ENCODE data around the gene SIAE. TPM values are rescaled to one million over a fixed set of nuclear protein-coding genes. Genes with fewer than 3 reads are reported as not detected.

The SIAE gene
- total and polyA plus RNA-seq, 2 donors (not counting 1 experiment from before 2014, with no cell fraction given), result 28.9 to 67.0 TPM

DNA sequence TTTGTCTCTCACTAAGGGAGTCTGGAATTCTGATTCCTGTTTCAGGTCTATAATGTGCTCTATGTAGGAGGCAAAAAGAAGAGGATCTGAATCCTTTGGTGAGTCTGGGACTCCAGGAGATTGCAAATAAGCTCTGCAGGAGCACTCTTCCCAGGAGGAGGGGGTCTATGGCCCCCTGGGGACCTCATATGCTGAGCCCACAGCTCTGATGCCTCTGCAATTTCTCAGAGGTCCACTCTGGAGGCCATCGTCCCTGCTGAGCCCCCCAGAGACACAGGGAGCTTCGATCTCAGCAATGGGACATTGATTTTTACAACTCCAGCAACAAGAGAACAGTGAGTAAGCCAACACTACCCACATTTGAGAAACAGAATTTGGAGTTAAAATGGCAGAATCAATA lies 46.0 kb upstream of the SIAE start:
- no peak overlapping the region for H3K4me3 ChIP-seq (replicated peaks in 1 of 4; ENCODE audit: control extremely low read depth in 1 of 4, insufficient read depth in 1 of 4, low read depth in 3 of 4, low read length in 4 of 4)
- no peak overlapping the region for H3K4me2 ChIP-seq (ENCODE audit: extremely low read depth, insufficient read depth, low read length)

DNA sequence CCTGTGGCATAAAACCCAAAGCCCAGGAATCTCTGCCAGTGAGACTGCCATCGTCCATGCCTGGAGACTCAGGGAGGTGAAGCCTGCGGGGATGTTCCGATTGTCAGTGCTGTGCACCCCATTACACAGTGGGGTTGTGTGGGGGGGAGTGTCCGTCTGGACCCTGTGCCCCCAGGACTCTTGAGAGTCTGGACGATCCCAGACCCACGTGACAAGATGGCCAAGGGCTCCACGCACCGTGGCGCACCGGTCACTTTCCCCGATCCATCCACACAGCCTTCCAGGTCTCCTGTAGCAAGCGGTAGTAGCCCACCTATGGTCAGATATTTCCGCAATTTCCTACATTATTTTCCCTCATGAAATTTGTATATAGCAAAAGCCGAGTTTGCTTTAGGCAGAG lies 45.3 kb upstream of the SIAE start:
- peak; percentile 82 for TF ChIP-seq EZH2 (IDR thresholded peaks at IDR 0.05; ENCODE audit: low read length, missing control alignments)
- TF ChIP-seq, protein P1, sequence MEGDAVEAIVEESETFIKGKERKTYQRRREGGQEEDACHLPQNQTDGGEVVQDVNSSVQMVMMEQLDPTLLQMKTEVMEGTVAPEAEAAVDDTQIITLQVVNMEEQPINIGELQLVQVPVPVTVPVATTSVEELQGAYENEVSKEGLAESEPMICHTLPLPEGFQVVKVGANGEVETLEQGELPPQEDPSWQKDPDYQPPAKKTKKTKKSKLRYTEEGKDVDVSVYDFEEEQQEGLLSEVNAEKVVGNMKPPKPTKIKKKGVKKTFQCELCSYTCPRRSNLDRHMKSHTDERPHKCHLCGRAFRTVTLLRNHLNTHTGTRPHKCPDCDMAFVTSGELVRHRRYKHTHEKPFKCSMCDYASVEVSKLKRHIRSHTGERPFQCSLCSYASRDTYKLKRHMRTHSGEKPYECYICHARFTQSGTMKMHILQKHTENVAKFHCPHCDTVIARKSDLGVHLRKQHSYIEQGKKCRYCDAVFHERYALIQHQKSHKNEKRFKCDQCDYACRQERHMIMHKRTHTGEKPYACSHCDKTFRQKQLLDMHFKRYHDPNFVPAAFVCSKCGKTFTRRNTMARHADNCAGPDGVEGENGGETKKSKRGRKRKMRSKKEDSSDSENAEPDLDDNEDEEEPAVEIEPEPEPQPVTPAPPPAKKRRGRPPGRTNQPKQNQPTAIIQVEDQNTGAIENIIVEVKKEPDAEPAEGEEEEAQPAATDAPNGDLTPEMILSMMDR (conservative IDR thresholded peaks at IDR 0.05 in 1 of 2, IDR thresholded peaks at IDR 0.05 in 1 of 2; ENCODE audit: low read depth in 1 of 2, low read length in 2 of 2), result no peak
- Histone ChIP-seq H3K27me3 (ENCODE audit: control insufficient read depth, insufficient read depth, low read length) (peaks cover 43% of the 10 kb centered on the region), H2AFZ (ENCODE audit: low read length) (no peak overlapping the region), H3K4me2 (ENCODE audit: extremely low read depth, insufficient read depth, low read length) (peak overlapping the region; percentile 40), H3K4me3 (replicated peaks in 1 of 4; ENCODE audit: control extremely low read depth in 1 of 4, insufficient read depth in 1 of 4, low read depth in 3 of 4, low read length in 4 of 4) (no peak overlapping the region), H4K20me1 (ENCODE audit: control insufficient read depth, extremely low read depth, insufficient read depth, low read length) (no peaks in the 10 kb centered on the region), H3K27ac (ENCODE audit: insufficient read depth, low read length) (no peak overlapping the region), H3K36me3 (ENCODE audit: control insufficient read depth, insufficient read depth, low read length) (no peaks in the 10 kb centered on the region), H3K4me1 (ENCODE audit: control insufficient read depth, extremely low read depth, insufficient read depth, low read length) (no peaks in the 10 kb centered on the region), H3K9ac (ENCODE audit: insufficient read depth, low read length) (no peak overlapping the region), H3K9me3 (ENCODE audit: control insufficient read depth, insufficient read depth, low read depth, low read length) (no peaks in the 10 kb centered on the region), H3K79me2 (ENCODE audit: control insufficient read depth, insufficient read depth, low read length) (no peaks in the 10 kb centered on the region)
- no peak for DNase-seq (ENCODE audit: low read depth in 2 of 2)

More for the DNA sequence above, 46.0 kb upstream of the SIAE start:
- no peaks in the 10 kb centered on the region for H3K36me3 ChIP-seq (ENCODE audit: control insufficient read depth, insufficient read depth, low read length)
- H4K20me1 ChIP-seq (ENCODE audit: control insufficient read depth, extremely low read depth, insufficient read depth, low read length), result no peaks in the 10 kb centered on the region
- TF ChIP-seq EZH2 (IDR thresholded peaks at IDR 0.05; ENCODE audit: low read length, missing control alignments), result no peak
- TF ChIP-seq, protein P1 (conservative IDR thresholded peaks at IDR 0.05 in 1 of 2, IDR thresholded peaks at IDR 0.05 in 1 of 2; ENCODE audit: low read depth in 1 of 2, low read length in 2 of 2), result no peak
- H3K79me2 ChIP-seq (ENCODE audit: control insufficient read depth, insufficient read depth, low read length), result no peaks in the 10 kb centered on the region
- DNase-seq (ENCODE audit: low read depth in 2 of 2), result no peak
- no peak overlapping the region for H3K27ac ChIP-seq (ENCODE audit: insufficient read depth, low read length)
- H3K9me3 ChIP-seq (ENCODE audit: control insufficient read depth, insufficient read depth, low read depth, low read length), result no peaks in the 10 kb centered on the region
- no peak overlapping the region for H2AFZ ChIP-seq (ENCODE audit: low read length)
- H3K9ac ChIP-seq (ENCODE audit: insufficient read depth, low read length), result no peak overlapping the region
- H3K27me3 ChIP-seq (ENCODE audit: control insufficient read depth, insufficient read depth, low read length), result peaks cover 49% of the 10 kb centered on the region
- H3K4me1 ChIP-seq (ENCODE audit: control insufficient read depth, extremely low read depth, insufficient read depth, low read length), result no peaks in the 10 kb centered on the region

DNA sequence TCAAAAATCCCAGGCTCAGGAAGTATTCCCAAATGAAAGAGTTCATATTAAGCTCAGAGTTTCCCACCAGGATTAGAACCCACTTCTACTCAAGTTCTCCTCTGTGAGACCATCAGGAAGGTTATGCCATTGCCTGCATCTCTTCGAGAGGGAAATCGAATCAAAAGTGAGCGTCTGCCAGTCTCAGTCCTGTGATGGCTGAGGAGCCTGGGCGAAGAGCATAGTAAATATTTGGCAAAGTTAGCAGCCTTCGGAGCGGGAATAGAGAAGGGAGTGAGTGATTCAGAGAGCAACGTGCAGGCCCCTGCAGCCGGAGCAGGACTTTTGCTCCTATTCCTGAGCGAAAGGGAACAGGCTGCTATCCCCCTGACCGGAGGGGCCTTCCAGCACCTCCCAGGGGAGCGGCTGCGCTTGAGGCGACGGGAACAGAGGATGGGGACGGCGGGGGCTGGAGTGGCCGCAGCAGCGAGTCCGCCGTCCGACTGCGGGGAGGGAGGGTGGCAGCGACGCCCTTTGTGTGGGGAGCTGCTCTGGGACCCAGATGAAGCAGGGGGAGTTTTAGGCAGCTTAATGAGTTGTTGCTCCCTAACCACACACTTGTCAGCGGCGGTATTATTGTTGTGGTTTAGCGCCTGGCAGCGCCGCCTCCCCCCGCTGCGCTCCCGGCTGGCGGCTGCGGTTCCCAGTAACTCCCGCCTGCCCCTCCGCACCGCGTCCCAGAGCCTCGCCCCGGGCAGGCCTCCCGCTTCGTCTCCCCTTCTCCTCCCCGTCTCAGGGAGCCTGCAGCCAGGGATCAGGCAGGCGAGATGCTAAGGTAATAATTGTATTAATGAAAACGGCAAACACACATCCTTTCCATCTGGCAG lies 44.5 kb upstream of the SIAE start:
- TF ChIP-seq, protein P1 (conservative IDR thresholded peaks at IDR 0.05 in 1 of 2, IDR thresholded peaks at IDR 0.05 in 1 of 2; ENCODE audit: low read depth in 1 of 2, low read length in 2 of 2), result no peak
- no peak for TF ChIP-seq EZH2 (IDR thresholded peaks at IDR 0.05; ENCODE audit: low read length, missing control alignments)
- Histone ChIP-seq H3K9me3 (ENCODE audit: control insufficient read depth, insufficient read depth, low read depth, low read length) (no peaks in the 10 kb centered on the region), H3K36me3 (ENCODE audit: control insufficient read depth, insufficient read depth, low read length) (no peaks in the 10 kb centered on the region), H3K4me2 (ENCODE audit: extremely low read depth, insufficient read depth, low read length) (peak overlapping the region; percentile 96), H3K4me1 (ENCODE audit: control insufficient read depth, extremely low read depth, insufficient read depth, low read length) (no peaks in the 10 kb centered on the region), H3K27me3 (ENCODE audit: control insufficient read depth, insufficient read depth, low read length) (peaks cover 40% of the 10 kb centered on the region), H2AFZ (ENCODE audit: low read length) (peak overlapping the region; percentile 70), H3K4me3 (replicated peaks in 1 of 4; ENCODE audit: control extremely low read depth in 1 of 4, insufficient read depth in 1 of 4, low read depth in 3 of 4, low read length in 4 of 4) (peak overlapping the region; percentile 18 to 57 (median 44)), H3K9ac (ENCODE audit: insufficient read depth, low read length) (peak overlapping the region; percentile 4), H3K79me2 (ENCODE audit: control insufficient read depth, insufficient read depth, low read length) (no peaks in the 10 kb centered on the region), H3K27ac (ENCODE audit: insufficient read depth, low read length) (no peak overlapping the region), H4K20me1 (ENCODE audit: control insufficient read depth, extremely low read depth, insufficient read depth, low read length) (no peaks in the 10 kb centered on the region)
- peak; percentile 28 to 52 for DNase-seq (ENCODE audit: low read depth in 2 of 2)

Measured in fibroblast of lung (primary cell).